Loucy (cell line): ENCODE measurements around the gene MAP1B.

Experiments
- H2AFZ ChIP-seq: fragments of 200-600 bp; sonication (generic); 2 replicates; pipeline ENCODE4 v1.6.0; 2016; ENCODE audit warnings: antibody characterized with exemption, mild to moderate bottlenecking, low read length, moderate library complexity
- H3F3A ChIP-seq: fragments of 200-600 bp; 2 replicates; pipeline ENCODE4 v1.6.0; 2016; ENCODE audit warnings: antibody characterized with exemption, low read depth, mild to moderate bottlenecking
- H3K27me3 ChIP-seq: fragments of 200-600 bp; sonication (generic); 2 replicates; pipeline ENCODE4 v1.6.1; 2014; ENCODE audit warnings: low read length, mild to moderate bottlenecking; ENCODE audit not compliant: insufficient read depth, poor library complexity, severe bottlenecking
- H3K36me3 ChIP-seq: fragments of 200-600 bp; sonication (generic); 2 replicates; pipeline ENCODE4 v1.6.1; 2016; ENCODE audit warnings: low read length; ENCODE audit not compliant: insufficient read depth
- H3K4me1 ChIP-seq: fragments of 200-600 bp; sonication (generic); 2 replicates; pipeline ENCODE4 v1.5.1; 2014; ENCODE audit warnings: low read length, mild to moderate bottlenecking; ENCODE audit not compliant: insufficient read depth, poor library complexity, severe bottlenecking
- H3K4me2 ChIP-seq: fragments of 200-600 bp; sonication (generic); 2 replicates; pipeline ENCODE4 v1.6.0; 2014; ENCODE audit warnings: antibody characterized with exemption, low read length, low read depth, mild to moderate bottlenecking; ENCODE audit not compliant: poor library complexity, severe bottlenecking
- H3K4me3 ChIP-seq: fragments of 200-600 bp; sonication (generic); 2 replicates; pipeline ENCODE4 v1.5.1; 2014; ENCODE audit warnings: low read length, mild to moderate bottlenecking, mixed read lengths; ENCODE audit not compliant: poor library complexity, severe bottlenecking
- H3K79me2 ChIP-seq: fragments of 200-600 bp; sonication (generic); 2 replicates; pipeline ENCODE4 v1.6.1; 2014; ENCODE audit warnings: low read length; ENCODE audit not compliant: insufficient read depth
- H3K9ac ChIP-seq: fragments of 200-600 bp; sonication (generic); 2 replicates; pipeline ENCODE4 v1.6.0; 2014; ENCODE audit warnings: mild to moderate bottlenecking, low read depth, low read length, moderate library complexity; ENCODE audit not compliant: poor library complexity, severe bottlenecking
- H3K9me2 ChIP-seq: fragments of 200-600 bp; sonication (generic); replicated peaks from 2 replicates; pipeline ENCODE4 v1.6.1; 2016; ENCODE audit warnings: low read depth, low read length, mixed read lengths
- H3K9me3 ChIP-seq: fragments of 200-600 bp; sonication (generic); 2 replicates; pipeline ENCODE4 v1.6.1; 2014; ENCODE audit warnings: mild to moderate bottlenecking, antibody characterized with exemption, low read length, low read depth; ENCODE audit not compliant: insufficient read depth
- H4K20me1 ChIP-seq: fragments of 200-600 bp; sonication (generic); 2 replicates; pipeline ENCODE4 v1.6.0; 2014; ENCODE audit warnings: antibody characterized with exemption, low read length, mild to moderate bottlenecking; ENCODE audit not compliant: insufficient read depth, poor library complexity, severe bottlenecking
- EZH2phosphoT487 ChIP-seq: fragments of 200-600 bp; IDR thresholded peaks from 2 replicates; pipeline ENCODE4 v1.6.1; 2018; ENCODE audit warnings: antibody characterized with exemption, mild to moderate bottlenecking, moderate library complexity, borderline replicate concordance
- TF ChIP-seq, protein P1 (sequence below): fragments of 200-600 bp; sonication (generic); conservative IDR thresholded peaks from 2 replicates; pipeline ENCODE4 v1.5.1; 2014; ENCODE audit warnings: mild to moderate bottlenecking, antibody characterized with exemption, low read length

MAP1B gene

DNA sequence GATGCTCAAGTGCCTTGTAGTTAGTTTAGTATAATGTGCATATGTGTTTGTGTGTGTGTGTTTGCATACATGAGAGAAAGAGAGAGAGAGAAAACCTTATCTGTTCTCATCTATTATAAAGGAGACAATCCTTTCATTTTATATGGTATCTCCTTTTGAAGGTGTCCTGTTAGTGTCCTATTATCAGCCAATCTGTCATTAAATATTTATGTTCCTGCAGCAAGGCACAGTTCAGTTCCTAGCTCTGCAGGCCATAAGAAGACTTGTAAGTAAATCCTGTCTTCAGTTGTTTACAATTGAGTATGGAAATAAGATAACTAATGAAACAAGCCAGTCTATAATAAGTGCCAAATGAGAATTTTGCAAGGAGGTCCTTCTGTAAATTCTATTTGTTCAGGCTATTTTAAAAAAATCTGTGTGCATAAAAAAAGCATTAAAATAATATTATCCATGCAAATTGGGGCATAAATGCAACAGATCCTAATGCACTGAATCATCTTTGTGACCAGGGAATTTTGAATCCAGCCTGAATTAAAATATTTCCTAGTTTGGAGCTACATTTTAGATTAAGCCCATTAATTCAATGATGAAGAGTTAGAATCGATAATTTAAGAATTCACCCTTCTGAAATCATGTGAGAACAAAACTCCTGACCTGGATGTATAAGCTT, 18.1 kb downstream of the MAP1B start:
- Histone ChIP-seq H3K9me3 (no peaks in the 10 kb centered on the region), H3K79me2 (no peaks in the 10 kb centered on the region), H4K20me1 (no peaks in the 10 kb centered on the region), H3K36me3 (no peaks in the 10 kb centered on the region), H2AFZ (no peak overlapping the region), H3K4me1 (no peaks in the 10 kb centered on the region), H3F3A (no peaks in the 10 kb centered on the region), H3K9me2 (no peaks in the 10 kb centered on the region), H3K4me2 (no peak overlapping the region), H3K4me3 (no peak overlapping the region), H3K9ac (no peak overlapping the region), H3K27me3 (no peaks in the 10 kb centered on the region)
- TF ChIP-seq EZH2phosphoT487, result no peak
- TF ChIP-seq, protein P1, sequence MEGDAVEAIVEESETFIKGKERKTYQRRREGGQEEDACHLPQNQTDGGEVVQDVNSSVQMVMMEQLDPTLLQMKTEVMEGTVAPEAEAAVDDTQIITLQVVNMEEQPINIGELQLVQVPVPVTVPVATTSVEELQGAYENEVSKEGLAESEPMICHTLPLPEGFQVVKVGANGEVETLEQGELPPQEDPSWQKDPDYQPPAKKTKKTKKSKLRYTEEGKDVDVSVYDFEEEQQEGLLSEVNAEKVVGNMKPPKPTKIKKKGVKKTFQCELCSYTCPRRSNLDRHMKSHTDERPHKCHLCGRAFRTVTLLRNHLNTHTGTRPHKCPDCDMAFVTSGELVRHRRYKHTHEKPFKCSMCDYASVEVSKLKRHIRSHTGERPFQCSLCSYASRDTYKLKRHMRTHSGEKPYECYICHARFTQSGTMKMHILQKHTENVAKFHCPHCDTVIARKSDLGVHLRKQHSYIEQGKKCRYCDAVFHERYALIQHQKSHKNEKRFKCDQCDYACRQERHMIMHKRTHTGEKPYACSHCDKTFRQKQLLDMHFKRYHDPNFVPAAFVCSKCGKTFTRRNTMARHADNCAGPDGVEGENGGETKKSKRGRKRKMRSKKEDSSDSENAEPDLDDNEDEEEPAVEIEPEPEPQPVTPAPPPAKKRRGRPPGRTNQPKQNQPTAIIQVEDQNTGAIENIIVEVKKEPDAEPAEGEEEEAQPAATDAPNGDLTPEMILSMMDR, result no peak

GRCh38 chr5:72125941-72126620, 18.8 kb downstream of the MAP1B start:
- Histone ChIP-seq H3F3A (no peaks in the 10 kb centered on the region), H2AFZ (no peak overlapping the region), H3K9me3 (no peaks in the 10 kb centered on the region), H4K20me1 (no peaks in the 10 kb centered on the region), H3K36me3 (no peaks in the 10 kb centered on the region), H3K9ac (no peak overlapping the region), H3K4me3 (no peak overlapping the region), H3K4me1 (no peaks in the 10 kb centered on the region), H3K4me2 (no peak overlapping the region), H3K79me2 (no peaks in the 10 kb centered on the region), H3K9me2 (no peaks in the 10 kb centered on the region), H3K27me3 (no peaks in the 10 kb centered on the region)
- no peak for TF ChIP-seq EZH2phosphoT487
- TF ChIP-seq, protein P1, result no peak

DNA sequence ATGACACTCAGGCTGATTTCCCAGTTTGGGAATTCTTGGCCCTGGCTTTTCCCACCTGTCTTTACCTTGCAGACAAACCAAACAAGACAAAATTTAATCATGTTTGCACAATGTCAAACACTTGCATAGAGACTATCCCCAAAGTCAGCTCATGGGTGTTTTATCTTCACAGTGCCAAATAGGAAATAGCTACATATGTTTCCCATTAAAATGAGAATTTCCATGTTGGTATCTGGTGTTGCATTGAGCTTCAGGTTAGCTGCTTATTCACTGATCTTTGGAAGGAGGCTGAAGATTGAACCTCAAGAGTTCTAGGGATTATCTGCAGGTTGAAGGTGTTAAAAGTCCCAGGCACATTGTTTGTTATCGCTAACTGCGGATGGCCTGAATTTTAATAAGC, 19.5 kb downstream of the MAP1B start:
- H3K9ac ChIP-seq, result no peak overlapping the region
- TF ChIP-seq EZH2phosphoT487, result no peak
- TF ChIP-seq, protein P1, result no peak
- H3F3A ChIP-seq, result no peaks in the 10 kb centered on the region
- no peak overlapping the region for H2AFZ ChIP-seq
- no peaks in the 10 kb centered on the region for H3K9me3 ChIP-seq
- H4K20me1 ChIP-seq, result no peaks in the 10 kb centered on the region
- no peaks in the 10 kb centered on the region for H3K4me1 ChIP-seq
- H3K9me2 ChIP-seq, result no peaks in the 10 kb centered on the region
- no peaks in the 10 kb centered on the region for H3K79me2 ChIP-seq
- H3K4me3 ChIP-seq, result no peak overlapping the region
- no peaks in the 10 kb centered on the region for H3K27me3 ChIP-seq
- no peak overlapping the region for H3K4me2 ChIP-seq
- no peaks in the 10 kb centered on the region for H3K36me3 ChIP-seq
